ENCODE data around the gene BTC.

BTC gene

GRCh38 chr4:74772106-74772505, 22.2 kb downstream of the BTC start:
- no peak for TF ChIP-seq CTCF (IDR thresholded peaks at IDR 0.05; ENCODE audit: insufficient read depth, low read length, poor library complexity, severe bottlenecking)
- DNase-seq (ENCODE audit: extremely low read depth, insufficient read length), result no peak
- H3K27me3 ChIP-seq (replicated peaks; ENCODE audit: control insufficient read depth, insufficient read depth, low read length), result no peaks in the 10 kb centered on the region
- no peak overlapping the region for H3K4me3 ChIP-seq (replicated peaks; ENCODE audit: low read depth, low read length)
- no peaks in the 10 kb centered on the region for H3K36me3 ChIP-seq (ENCODE audit: control insufficient read depth, insufficient read depth, low read length)

GRCh38 chr4:74770226-74770910, 24.0 kb downstream of the BTC start:
- H3K36me3 ChIP-seq (ENCODE audit: control insufficient read depth, insufficient read depth, low read length), result no peaks in the 10 kb centered on the region
- no peaks in the 10 kb centered on the region for H3K27me3 ChIP-seq (replicated peaks; ENCODE audit: control insufficient read depth, insufficient read depth, low read length)
- TF ChIP-seq CTCF (IDR thresholded peaks at IDR 0.05; ENCODE audit: insufficient read depth, low read length, poor library complexity, severe bottlenecking), result no peak
- DNase-seq (ENCODE audit: extremely low read depth, insufficient read length), result no peak
- no peak overlapping the region for H3K4me3 ChIP-seq (replicated peaks; ENCODE audit: low read depth, low read length)

- DNase-seq (ENCODE audit: extremely low read depth, insufficient read length), result no peak
- Histone ChIP-seq H3K4me3 (replicated peaks; ENCODE audit: low read depth, low read length) (no peak overlapping the region), H3K27me3 (replicated peaks; ENCODE audit: control insufficient read depth, insufficient read depth, low read length) (no peaks in the 10 kb centered on the region), H3K36me3 (ENCODE audit: control insufficient read depth, insufficient read depth, low read length) (no peaks in the 10 kb centered on the region)
- TF ChIP-seq CTCF (IDR thresholded peaks at IDR 0.05; ENCODE audit: insufficient read depth, low read length, poor library complexity, severe bottlenecking), result no peak
Measured at GRCh38 chr4:74768857-74769525, 25.3 kb downstream of the BTC start.

GRCh38 chr4:74764119-74764518, 30.2 kb downstream of the BTC start:
- H3K27me3 ChIP-seq (replicated peaks; ENCODE audit: control insufficient read depth, insufficient read depth, low read length), result no peaks in the 10 kb centered on the region
- TF ChIP-seq CTCF (IDR thresholded peaks at IDR 0.05; ENCODE audit: insufficient read depth, low read length, poor library complexity, severe bottlenecking), result no peak
- DNase-seq (ENCODE audit: extremely low read depth, insufficient read length), result no peak
- no peak overlapping the region for H3K4me3 ChIP-seq (replicated peaks; ENCODE audit: low read depth, low read length)
- no peaks in the 10 kb centered on the region for H3K36me3 ChIP-seq (ENCODE audit: control insufficient read depth, insufficient read depth, low read length)

GRCh38 chr4:74758551-74759145, 35.7 kb downstream of the BTC start:
- no peaks in the 10 kb centered on the region for H3K36me3 ChIP-seq (ENCODE audit: control insufficient read depth, insufficient read depth, low read length)
- H3K4me3 ChIP-seq (replicated peaks; ENCODE audit: low read depth, low read length), result no peak overlapping the region
- no peak for TF ChIP-seq CTCF (IDR thresholded peaks at IDR 0.05; ENCODE audit: insufficient read depth, low read length, poor library complexity, severe bottlenecking)
- no peaks in the 10 kb centered on the region; the same call in 1 of the 2 replicates for H3K27me3 ChIP-seq (replicated peaks; ENCODE audit: control insufficient read depth, insufficient read depth, low read length)
- no peak for DNase-seq (ENCODE audit: extremely low read depth, insufficient read length)
